C4-2B (cell line): ENCODE data around the gene EIF3F.

Source experiments
- H3K27ac ChIP-seq: fragments of 450-650 bp; 2 replicates; pipeline ENCODE4 v1.5.1; 2017
- ZFX ChIP-seq: fragments of 450-650 bp; IDR thresholded peaks from 2 replicates; pipeline ENCODE4 v1.6.1; 2017
- TF ChIP-seq, protein P1 (sequence below): fragments of 450-650 bp; conservative IDR thresholded peaks from 2 replicates; pipeline ENCODE4 v1.5.1; 2017; ENCODE audit warnings: mild to moderate bottlenecking

EIF3F gene

DNA sequence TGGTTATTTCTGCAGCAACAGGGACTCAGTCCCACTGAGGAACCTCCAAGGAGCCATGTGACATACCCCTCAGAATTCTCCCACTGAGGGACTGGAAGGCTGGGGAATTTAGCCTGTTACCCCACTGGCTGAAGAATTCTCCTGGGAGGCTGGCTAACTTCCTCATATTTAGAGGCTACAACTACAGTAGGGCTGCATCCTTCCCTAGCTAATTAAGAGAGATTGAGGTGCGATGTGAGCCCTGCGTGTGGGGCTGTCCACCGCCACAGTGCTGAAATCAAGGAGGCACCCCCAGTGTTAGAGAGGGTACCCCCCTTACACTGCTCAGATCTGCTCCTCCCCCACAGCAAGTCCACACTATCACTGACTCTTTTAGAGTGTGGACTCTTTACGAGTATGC lies 21.1 kb downstream of the EIF3F start:
- TF ChIP-seq, protein P1, sequence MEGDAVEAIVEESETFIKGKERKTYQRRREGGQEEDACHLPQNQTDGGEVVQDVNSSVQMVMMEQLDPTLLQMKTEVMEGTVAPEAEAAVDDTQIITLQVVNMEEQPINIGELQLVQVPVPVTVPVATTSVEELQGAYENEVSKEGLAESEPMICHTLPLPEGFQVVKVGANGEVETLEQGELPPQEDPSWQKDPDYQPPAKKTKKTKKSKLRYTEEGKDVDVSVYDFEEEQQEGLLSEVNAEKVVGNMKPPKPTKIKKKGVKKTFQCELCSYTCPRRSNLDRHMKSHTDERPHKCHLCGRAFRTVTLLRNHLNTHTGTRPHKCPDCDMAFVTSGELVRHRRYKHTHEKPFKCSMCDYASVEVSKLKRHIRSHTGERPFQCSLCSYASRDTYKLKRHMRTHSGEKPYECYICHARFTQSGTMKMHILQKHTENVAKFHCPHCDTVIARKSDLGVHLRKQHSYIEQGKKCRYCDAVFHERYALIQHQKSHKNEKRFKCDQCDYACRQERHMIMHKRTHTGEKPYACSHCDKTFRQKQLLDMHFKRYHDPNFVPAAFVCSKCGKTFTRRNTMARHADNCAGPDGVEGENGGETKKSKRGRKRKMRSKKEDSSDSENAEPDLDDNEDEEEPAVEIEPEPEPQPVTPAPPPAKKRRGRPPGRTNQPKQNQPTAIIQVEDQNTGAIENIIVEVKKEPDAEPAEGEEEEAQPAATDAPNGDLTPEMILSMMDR: no peak
- TF ChIP-seq ZFX: no peak
- H3K27ac ChIP-seq: no peak overlapping the region

DNA sequence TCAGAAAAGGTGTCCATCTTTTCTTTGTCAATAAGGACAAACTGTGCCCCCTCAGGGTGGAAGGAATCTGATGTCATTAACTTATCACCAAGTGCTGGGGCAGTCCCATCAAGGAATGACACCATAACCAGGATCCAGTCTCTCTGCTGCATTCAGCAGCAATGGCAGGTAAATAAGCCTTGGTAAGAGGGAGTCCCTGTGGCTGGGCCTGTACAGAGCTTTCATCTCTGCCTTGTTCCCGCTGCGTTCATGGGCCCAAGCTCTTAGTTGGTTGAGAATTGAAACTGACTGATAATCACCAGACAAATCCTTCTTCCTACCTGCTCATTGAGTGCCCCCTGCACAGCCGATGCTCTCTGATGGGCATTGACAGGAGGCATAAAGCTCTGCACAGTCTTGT lies 22.7 kb downstream of the EIF3F start:
- TF ChIP-seq ZFX: no peak
- TF ChIP-seq, protein P1: no peak

DNA sequence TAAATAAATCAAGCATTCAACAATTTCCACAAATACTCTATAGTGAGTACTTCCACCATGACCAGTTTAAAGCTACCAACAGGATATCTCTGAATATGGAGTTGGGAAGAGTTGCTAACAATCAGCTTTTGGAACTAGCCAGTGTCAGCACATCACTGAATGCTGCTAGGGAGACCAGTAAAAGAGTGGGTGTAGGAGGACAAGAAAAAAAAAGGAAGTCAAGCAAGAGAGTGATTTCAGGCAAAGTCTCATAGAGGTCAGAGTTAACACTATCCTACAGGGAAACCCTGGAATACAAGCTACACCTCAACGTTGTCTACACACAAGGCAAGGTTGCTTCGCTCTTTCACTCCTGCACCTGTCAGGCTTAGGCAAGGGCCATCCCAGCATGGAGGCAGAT lies 24.2 kb downstream of the EIF3F start:
- no peak overlapping the region for H3K27ac ChIP-seq
- TF ChIP-seq ZFX: no peak
- TF ChIP-seq, protein P1: no peak

More for the DNA sequence above, 22.7 kb downstream of the EIF3F start:
- no peak overlapping the region for H3K27ac ChIP-seq

DNA sequence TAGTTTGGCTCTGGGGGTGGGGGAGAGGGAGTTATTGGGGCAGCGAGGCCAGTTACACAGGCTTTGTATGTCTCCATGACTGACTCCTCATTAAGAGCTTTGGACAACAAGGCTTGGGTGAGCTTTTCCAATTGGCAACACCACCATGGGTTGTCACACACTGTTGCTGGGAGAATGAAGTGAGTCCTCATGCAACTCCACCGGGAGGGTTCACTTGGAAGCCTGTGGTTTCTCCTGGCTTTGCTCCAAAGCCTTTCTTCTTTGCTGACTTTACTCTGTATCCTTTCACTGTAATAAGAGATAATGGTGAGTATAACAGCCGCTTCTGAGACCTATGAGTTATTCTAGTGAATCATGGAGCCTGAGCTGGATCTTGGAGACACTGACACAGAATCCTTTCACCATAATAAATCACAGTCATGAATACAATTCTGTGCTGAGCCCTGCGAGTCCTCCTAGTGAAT lies 24.9 kb downstream of the EIF3F start:
- no peak overlapping the region for H3K27ac ChIP-seq
- TF ChIP-seq ZFX: no peak

DNA sequence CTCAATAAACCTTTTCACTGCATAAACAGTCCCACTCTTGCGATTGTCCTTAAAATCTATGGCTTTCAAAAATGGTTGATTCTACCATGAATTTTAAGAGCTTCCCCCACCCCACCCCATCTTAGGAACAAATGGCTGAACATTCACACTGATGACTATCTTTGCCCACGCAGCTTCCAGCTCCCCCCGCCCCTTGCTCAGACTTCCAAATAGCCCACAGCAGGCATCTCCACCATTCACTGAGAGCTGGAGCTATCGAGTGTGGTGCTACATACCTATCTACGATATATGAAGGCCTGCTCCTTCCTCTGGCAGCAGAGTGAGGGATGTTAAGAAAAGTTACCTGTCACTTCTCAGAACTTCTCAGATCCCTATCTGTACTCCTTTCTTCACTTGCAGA lies 26.7 kb downstream of the EIF3F start:
- no peak overlapping the region for H3K27ac ChIP-seq
- no peak for TF ChIP-seq ZFX
- TF ChIP-seq, protein P1: no peak

DNA sequence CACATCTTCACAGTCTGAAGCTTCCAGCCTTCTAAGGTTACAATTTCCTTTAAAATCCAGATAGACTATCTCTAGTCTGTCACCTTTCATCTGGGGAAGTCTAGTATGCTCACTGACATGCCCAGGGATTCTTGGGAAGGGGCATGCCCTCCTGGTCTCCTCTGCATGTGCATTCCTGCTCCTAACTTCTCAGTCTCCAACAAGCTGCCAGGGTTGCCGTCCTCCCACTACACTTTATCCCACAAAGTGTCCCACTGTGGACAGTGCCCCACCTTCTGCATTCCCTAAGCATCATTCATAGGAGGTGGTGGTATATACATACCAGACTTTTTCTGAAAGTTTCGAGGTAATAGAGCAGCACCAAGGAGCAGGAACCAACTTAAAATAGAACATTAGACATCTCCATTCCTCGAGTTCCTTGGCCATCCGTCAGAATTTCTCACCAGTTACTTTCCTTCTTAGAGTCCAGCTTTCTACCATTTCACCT lies 28.7 kb downstream of the EIF3F start:
- no peak overlapping the region for H3K27ac ChIP-seq
- TF ChIP-seq, protein P1: no peak
- TF ChIP-seq ZFX: no peak

DNA sequence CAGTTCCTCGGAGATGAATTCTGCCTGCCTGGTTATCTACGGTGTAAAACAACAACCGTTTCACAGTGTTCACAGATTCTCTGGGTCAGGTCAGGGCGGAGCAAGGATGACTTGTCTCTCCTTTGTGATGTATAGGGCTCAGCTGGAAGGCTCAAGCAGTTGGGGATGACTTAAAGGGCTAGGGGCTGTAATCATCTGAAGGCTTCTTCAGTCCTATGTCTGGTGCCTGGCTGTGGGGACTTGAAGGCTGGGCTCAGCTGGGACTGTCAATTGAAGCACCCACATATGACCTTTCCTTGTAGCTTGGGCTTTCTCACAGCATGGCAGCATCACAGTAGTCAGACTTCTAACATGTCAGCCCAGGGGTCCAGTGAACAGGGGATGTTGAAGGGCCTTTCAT lies 29.3 kb downstream of the EIF3F start:
- TF ChIP-seq, protein P1: no peak
- TF ChIP-seq ZFX: no peak
- no peak overlapping the region for H3K27ac ChIP-seq

DNA sequence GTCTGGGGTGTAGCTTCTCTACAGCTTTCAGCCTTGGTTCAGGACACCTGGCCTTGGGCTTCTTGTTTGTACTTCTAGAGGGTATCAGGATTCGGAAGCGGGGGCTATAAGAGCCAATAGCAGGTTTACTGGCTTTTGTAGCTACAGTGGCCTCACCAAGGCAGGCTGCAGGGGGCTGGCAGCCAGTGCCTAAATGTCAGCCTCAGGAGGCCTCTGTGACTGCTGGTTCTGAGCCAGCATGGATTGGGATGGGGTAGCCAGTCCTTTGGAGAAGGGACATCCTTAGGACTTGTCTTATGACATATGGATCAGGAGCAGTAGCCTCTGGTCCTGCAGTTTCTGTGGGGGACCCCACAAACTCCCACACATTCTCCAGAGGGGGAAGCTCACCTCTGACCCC lies 29.9 kb downstream of the EIF3F start:
- H3K27ac ChIP-seq: no peak overlapping the region
- no peak for TF ChIP-seq ZFX
- TF ChIP-seq, protein P1: no peak
